Gastrocnemius medialis (tissue), 4 donors: ENCODE results near the gene SEC14L5. TPM values are rescaled to one million over a fixed set of nuclear protein-coding genes. Genes with fewer than 3 reads are reported as not detected.

Experiments
- ATAC-seq, 2 donors: fragments of 150-250 bp; one replicate each; pipeline ENCODE4 v1.9.1; 2016
- DNase-seq, 2 donors: peaks; one replicate each; pipeline ENCODE4 v3.0.0-alpha.2; 2019
- H3K27ac ChIP-seq, 4 donors: fragments of 200-600 bp; sonication (generic); 1 replicate in 1 of 4; 2 replicates in 3 of 4; pipeline ENCODE4 v1.5.1; 2016 to 2018; ENCODE audit warnings: mild to moderate bottlenecking in 2 of 4, moderate library complexity in 1 of 4
- H3K27me3 ChIP-seq, 3 donors: fragments of 200-600 bp; sonication (generic) in 2 of 3; 1 replicate in 1 of 3; 2 replicates in 2 of 3; pipeline versions ENCODE4 v1.5.1 to v1.6.0; 2016 to 2019; ENCODE audit warnings: mild to moderate bottlenecking in 1 of 3, moderate library complexity in 1 of 3
- H3K36me3 ChIP-seq, 2 donors: fragments of 200-600 bp; sonication (generic) in 1 of 2; one replicate each; pipeline ENCODE4 v1.5.1; 2017 to 2018
- H3K4me1 ChIP-seq, 2 donors: fragments of 200-600 bp; sonication (generic) in 1 of 2; one replicate each; pipeline ENCODE4 v1.5.1; 2016 to 2017; ENCODE audit warnings: mild to moderate bottlenecking in 2 of 2
- H3K4me3 ChIP-seq, 4 donors: fragments of 200-600 bp; sonication (generic) in 3 of 4; 1 replicate in 1 of 4; 2 replicates in 3 of 4; pipeline ENCODE4 v1.5.1; 2016 to 2019; ENCODE audit warnings: mild to moderate bottlenecking in 2 of 4
- H3K9me3 ChIP-seq, 3 donors: fragments of 200-600 bp; sonication (generic) in 2 of 3; 1 replicate in 1 of 3; 2 replicates in 2 of 3; pipeline ENCODE4 v1.5.1; 2016 to 2019
- POLR2A ChIP-seq, 2 donors: fragments of 450-650 bp; IDR thresholded peaks; one replicate each; pipeline ENCODE4 v1.6.1; 2017; ENCODE audit warnings: antibody characterized with exemption in 2 of 2, mild to moderate bottlenecking in 2 of 2, moderate library complexity in 2 of 2
- in situ Hi-C, 4 donors: fragments of 200-750 bp; cut with MboI; loops; one replicate each; pipeline versions ENCODE4 v1.15.0 to v1.8.0; 2017; ENCODE audit warnings: low sequenced_read_pairs in 4 of 4
- intact Hi-C: fragments of 100-400 bp; cut with DNase I; formaldehyde crosslinking; loops from one replicate; pipeline ENCODE4 v1.15.1; 2023; ENCODE audit warnings: low total_unique reads
- total RNA-seq, 4 donors: library from RNA; depleted of rRNA; stranded (reverse); fragments of >200 nt; gene quantifications; one replicate each; pipeline versions ENCODE4 v1.1.0 to v1.2.3, GENCODE V29; 2016
- TF ChIP-seq, protein P1 (sequence below), 5 experiments: fragments of 450-650 bp in 3 of 5; fragments of 200-600 bp in 2 of 5; sonication (generic) in 2 of 5; IDR thresholded peaks in 4 of 5; conservative IDR thresholded peaks in 1 of 5; 1 replicate in 4 of 5; 2 replicates in 1 of 5; pipeline ENCODE4 v1.5.1; 2016 to 2019; ENCODE audit warnings: antibody characterized with exemption in 5 of 5, mild to moderate bottlenecking in 3 of 5, moderate library complexity in 3 of 5

The SEC14L5 gene
- total RNA-seq, 4 donors from 2014 or later: 0.85 to 5.8 (median 1.5) TPM

DNA sequence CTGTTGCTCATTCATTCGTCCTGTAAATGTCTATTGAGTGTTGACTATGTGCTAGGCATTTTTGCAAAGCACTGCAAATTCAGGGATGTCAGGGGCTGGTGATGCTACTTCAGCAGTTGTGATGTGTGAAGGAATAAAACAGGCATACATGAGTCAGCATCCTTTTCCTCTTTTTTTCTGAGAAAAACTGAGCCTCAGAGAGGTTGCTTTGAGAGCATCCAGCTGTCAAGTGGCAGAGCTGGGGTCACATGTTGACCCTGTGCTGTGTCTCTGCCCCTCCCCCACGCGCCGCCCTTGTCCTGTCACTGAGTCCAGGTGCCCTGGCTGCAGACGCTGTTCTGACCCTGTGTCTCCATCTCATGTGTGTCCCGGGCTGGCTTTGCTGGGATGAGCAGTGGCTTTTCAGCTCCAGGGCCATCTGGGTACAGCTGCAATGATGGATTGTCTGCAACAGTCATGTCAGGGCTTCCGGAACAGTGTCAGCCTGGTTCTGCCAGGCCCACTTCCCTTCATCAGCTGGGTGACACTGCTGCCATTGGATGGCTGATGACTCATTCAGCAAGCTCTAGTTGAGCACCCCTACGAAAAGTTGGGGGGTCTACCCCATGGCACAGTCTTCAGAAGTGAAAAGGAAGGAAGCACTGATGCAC, 14.9 kb downstream of the SEC14L5 start:
- H3K27me3 ChIP-seq: no peaks in the 10 kb centered on the region
- H3K36me3 ChIP-seq: no peaks in the 10 kb centered on the region
- H3K4me3 ChIP-seq: no peak overlapping the region
- in situ Hi-C loops (loop anchor here in 1 of 4 donors (25.0 kb wide), 1 partner anchor 486 kb away; the partner anchor contains the start of gene HMOX2), intact Hi-C loops (no loop called here)
- ATAC-seq: peak in 1 of 2 donors; percentile 23
- peak overlapping the region; percentile 26 to 97 (median 87) for H3K27ac ChIP-seq
- peaks cover 54 to 65% of the 10 kb centered on the region in 2 donors for H3K4me1 ChIP-seq
- TF ChIP-seq, protein P1, sequence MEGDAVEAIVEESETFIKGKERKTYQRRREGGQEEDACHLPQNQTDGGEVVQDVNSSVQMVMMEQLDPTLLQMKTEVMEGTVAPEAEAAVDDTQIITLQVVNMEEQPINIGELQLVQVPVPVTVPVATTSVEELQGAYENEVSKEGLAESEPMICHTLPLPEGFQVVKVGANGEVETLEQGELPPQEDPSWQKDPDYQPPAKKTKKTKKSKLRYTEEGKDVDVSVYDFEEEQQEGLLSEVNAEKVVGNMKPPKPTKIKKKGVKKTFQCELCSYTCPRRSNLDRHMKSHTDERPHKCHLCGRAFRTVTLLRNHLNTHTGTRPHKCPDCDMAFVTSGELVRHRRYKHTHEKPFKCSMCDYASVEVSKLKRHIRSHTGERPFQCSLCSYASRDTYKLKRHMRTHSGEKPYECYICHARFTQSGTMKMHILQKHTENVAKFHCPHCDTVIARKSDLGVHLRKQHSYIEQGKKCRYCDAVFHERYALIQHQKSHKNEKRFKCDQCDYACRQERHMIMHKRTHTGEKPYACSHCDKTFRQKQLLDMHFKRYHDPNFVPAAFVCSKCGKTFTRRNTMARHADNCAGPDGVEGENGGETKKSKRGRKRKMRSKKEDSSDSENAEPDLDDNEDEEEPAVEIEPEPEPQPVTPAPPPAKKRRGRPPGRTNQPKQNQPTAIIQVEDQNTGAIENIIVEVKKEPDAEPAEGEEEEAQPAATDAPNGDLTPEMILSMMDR (IDR thresholded peaks at IDR 0.05 in 4 of 5, conservative IDR thresholded peaks at IDR 0.05 in 1 of 5): no peak
- TF ChIP-seq POLR2A (IDR thresholded peaks at IDR 0.05): no peak
- H3K9me3 ChIP-seq: no peaks in the 10 kb centered on the region
- DNase-seq: peak; percentile 55

DNA sequence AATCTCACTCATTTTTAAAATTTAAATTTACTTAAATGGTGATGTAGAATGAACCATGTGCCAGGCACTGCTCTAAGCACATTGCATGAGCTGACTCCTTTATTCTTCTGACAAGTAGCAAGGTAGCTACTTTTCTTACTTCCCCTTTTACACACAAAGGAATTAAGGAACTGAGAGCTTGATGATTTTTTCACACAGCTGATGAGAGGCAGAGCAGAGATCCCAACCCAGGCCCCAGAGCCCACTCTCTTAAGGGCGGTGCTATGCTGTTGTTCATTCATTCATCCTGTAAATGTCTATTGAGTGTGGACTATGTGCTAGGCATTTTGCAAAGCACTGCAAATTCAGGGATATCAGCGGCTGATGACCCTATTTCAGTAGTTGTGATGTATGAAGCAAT, 17.9 kb downstream of the SEC14L5 start:
- Histone ChIP-seq H3K27ac (peak overlapping the region; percentile 93 to 97 (median 96)), H3K27me3 (no peaks in the 10 kb centered on the region), H3K4me3 (no peak overlapping the region), H3K9me3 (no peaks in the 10 kb centered on the region), H3K36me3 (no peaks in the 10 kb centered on the region), H3K4me1 (peaks cover 43 to 60% of the 10 kb centered on the region in 2 donors)
- intact Hi-C loops (no loop called here), in situ Hi-C loops (no loop called here)
- ATAC-seq: no peak
- DNase-seq: no peak
- TF ChIP-seq, protein P1 (IDR thresholded peaks at IDR 0.05 in 4 of 5, conservative IDR thresholded peaks at IDR 0.05 in 1 of 5): no peak
- no peak for TF ChIP-seq POLR2A (IDR thresholded peaks at IDR 0.05)

DNA sequence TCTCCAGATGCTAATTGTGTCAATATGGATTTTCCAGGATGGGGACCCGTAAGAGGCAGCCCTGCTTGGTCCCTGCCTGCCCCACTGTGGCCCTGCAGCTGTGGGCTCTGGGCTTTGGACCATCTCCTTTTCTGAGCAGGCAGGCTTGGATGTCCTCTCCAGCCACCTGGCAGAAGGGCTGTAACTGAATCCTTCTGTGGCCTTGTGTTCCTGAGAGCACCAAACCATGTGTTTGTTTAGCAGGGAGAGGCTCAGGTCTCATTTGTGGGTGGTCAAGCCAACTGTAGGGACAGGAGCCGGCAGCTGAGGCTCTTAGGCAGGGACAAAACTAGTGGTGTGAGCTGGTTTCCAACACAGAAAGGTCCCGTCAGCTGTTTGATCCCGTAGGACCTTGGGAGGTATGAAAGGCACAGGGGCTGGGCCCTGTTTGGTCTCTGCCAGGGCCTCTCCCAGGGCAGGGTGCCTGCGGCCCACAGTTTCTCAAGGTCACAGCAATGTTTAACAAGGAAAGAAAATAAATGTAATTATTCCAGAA, 18.5 kb downstream of the SEC14L5 start:
- intact Hi-C loops: no loop called here
- Histone ChIP-seq H3K9me3 (no peaks in the 10 kb centered on the region), H3K27ac (peak overlapping the region; percentile 93 to 97 (median 96)), H3K4me3 (no peak overlapping the region), H3K36me3 (no peaks in the 10 kb centered on the region), H3K4me1 (peaks cover 43 to 60% of the 10 kb centered on the region in 2 donors), H3K27me3 (no peaks in the 10 kb centered on the region)
- ATAC-seq (peak; percentile 94 to 96), DNase-seq (peak; percentile 89 to 93)
- in situ Hi-C loops: no loop called here
- peak; percentile 25 to 44 for TF ChIP-seq POLR2A (IDR thresholded peaks at IDR 0.05)
- TF ChIP-seq, protein P1 (IDR thresholded peaks at IDR 0.05 in 4 of 5, conservative IDR thresholded peaks at IDR 0.05 in 1 of 5): no peak

DNA sequence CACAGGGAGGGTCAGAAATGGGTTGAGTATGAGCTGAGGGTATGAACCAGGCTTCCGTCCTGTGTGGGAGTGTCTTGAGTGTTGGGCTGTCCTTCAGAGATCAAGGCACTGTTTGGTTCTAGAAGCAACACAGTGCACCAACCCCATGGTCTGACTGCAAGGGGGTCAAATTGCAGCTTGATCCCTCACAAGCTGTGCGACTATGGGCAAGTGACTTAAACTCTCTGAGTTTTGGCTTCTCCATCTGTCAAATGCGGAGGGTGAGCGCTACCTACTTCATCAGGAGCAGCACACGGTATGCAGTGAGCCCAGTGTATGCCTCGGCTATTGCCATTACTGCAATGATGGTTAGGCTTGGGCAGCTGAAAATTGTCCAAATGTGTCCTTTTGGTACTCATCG, 21.0 kb downstream of the SEC14L5 start:
- H3K27ac ChIP-seq: peak overlapping the region; percentile 90 to 96 (median 92)
- H3K27me3 ChIP-seq: no peaks in the 10 kb centered on the region
- no peak overlapping the region for H3K4me3 ChIP-seq
- H3K9me3 ChIP-seq: no peaks in the 10 kb centered on the region
- H3K4me1 ChIP-seq: peaks cover 40 to 50% of the 10 kb centered on the region in 2 donors
- no peaks in the 10 kb centered on the region for H3K36me3 ChIP-seq
- TF ChIP-seq POLR2A (IDR thresholded peaks at IDR 0.05): no peak
- TF ChIP-seq, protein P1 (IDR thresholded peaks at IDR 0.05 in 4 of 5, conservative IDR thresholded peaks at IDR 0.05 in 1 of 5): no peak
- ATAC-seq (no peak), DNase-seq (no peak)
- in situ Hi-C loops: no loop called here
- intact Hi-C loops: no loop called here
